Hematopoietic multipotent progenitor cell treated with erythropoietin and hydrocortisone succinate and interleukin-3 and kit ligand, for 15 days (in vitro differentiated cells): Measurements from ENCODE around the gene MLXIP.
"Not testable (repeated sequence)": the region's sequence is repeated elsewhere in the genome, so short reads cannot be mapped to it uniquely, and the experiment has no call there.

ENCODE experiments used
- DNase-seq: peaks from one replicate; pipeline ENCODE4 v3.0.0-alpha.2; 2015; ENCODE audit warnings: low spot score

Gene MLXIP

GRCh38 chr12:122096591-122097149 lies 18.1 kb downstream of the MLXIP start:
- DNase-seq: no peak

DNA sequence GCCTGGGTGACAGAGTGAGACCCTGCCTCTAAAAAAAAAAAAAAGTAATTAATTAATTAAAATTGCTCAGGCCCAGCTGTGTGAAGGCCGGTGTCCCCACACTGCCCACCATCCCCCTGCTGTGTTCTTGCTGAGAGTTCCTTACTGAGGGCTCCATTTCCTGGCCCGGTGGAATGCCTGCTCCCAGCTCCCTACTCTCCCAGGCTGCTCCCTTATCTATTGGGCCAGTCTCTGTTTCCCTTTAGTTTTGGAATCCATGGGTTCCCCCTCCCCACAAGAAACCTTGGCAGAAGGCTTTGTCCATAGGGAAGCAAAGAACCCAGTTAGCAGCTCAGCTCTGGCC lies 19.0 kb downstream of the MLXIP start:
- no peak for DNase-seq

DNA sequence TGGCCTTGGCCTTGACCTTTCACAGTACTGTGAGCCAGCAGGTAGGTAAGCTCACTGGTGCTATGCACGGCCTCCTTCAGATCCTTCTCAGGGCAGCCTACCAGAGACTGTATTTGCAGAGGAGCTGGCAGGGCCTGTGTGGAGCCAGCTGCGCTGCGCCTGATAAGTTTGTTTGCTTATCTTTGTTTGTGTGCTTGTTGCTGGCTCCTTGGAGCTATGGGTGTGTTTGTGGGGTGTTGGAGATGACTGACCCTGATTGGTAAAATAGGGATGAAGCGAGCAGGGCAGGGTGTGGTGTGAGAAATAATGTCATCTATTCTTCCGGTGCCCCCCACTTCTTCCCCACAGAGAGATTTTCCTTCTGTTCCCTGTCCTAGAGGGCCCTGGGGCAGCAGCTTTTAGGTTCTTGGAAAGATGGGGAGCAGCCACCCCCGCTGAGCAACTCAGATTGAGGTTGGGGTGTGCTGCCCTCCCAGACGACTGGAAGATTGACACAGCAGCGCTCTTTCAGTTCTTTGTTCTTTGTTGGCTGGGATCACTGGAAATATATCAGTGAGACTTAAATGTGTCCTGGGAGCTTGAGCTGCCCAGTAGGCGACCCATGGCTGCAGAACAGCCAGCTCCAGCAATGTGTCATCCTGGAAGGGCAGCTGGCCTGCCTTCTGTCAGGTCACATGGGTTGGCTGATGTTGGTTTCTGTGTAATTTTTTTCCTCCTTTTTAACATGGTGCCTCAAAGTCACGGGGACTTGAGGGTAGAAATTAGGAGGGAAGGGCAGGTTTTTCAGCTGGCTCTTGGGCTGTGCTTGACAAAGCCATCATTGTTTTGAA lies 19.6 kb downstream of the MLXIP start:
- peak; percentile 92 for DNase-seq

DNA sequence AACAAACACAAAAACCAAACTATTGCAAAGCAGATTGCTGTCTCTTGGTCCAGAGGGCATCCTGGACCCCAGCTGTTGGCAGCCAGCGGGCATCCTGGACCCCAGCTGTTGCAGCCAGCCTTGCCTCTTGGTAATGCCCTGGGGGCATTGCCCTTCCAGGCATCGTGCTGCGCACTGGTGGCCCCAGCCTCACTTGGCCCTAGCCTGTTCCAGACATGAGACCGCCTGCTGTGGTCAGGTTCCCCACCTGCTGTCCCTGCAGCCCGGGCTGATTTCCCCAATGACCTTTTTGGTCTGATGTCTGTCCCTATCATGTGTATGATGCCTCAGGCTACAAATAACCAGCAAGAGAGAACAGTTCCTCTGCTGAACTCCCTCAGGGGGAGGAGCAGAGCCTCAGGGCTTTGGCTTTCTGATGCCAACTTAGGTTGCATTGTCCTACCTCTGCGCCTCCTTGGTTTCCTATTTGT lies 20.8 kb downstream of the MLXIP start:
- DNase-seq: peak; percentile 25

- peak; percentile 18 for DNase-seq
Observed at GRCh38 chr12:122099856-122100255, 21.3 kb downstream of the MLXIP start.

DNA sequence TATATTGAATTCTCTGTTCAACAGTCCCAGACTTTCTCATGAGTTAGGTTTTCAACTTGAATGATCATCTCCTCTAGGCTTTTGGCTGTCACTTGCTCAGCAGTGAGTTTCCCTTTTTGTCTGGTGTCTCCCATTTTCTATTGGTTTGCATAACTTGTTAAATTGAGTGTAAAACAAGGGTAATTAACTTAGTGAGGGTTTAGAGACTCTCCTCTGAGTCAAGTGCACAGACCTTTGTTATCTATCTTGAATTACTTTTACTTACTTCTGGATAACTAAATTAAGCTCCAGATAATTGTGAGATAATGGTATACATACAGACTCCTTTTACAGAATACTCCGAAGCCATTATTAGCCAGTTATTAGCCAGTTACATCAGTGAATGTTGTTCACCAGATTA lies 22.0 kb downstream of the MLXIP start:
- DNase-seq: peak; percentile 13

GRCh38 chr12:122102331-122102730 lies 23.8 kb downstream of the MLXIP start:
- no peak for DNase-seq

DNA sequence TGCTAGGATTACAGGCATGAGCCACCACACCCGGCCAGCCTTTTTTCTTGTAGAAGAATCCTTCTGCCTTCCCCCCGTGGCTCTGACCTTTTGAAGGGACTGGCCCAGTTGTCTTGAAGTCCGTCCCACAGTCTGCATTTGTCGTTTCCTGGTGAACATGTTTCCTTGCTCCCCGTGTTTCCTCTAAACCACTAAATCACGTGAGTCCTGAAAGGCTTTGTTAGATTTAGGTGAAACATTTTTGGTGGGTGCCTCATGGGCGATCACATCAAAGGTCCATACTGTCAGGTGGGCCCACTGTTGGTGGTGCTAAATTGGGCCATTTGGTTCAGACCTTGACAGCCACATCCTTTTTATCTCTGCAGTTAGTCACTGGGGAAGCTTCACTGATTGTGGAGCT lies 26.3 kb downstream of the MLXIP start:
- no peak for DNase-seq

DNA sequence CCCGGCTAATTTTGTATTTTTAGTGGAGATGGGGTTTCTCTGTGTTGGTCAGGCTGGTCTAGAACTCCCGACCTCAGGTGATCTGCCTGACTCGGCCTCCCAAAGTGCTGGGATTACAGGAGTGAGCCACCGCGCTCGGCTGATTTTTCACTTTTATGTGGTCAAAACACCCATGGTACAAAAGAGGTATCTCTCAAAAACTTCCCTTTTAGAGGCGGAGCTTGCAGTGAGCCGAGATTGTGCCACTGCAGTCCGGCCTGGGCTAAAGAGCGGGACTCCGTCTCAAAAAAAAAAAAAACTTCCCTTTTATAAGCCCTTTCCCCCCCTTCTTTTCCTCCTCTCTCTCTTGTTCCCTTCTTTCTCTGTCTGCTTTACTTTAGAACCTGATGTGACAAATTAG lies 26.9 kb downstream of the MLXIP start:
- DNase-seq: not testable (repeated sequence)

- DNase-seq: no peak
Observed at GRCh38 chr12:122106843-122107242, 28.3 kb downstream of the MLXIP start.

GRCh38 chr12:122107261-122107660 lies 28.7 kb downstream of the MLXIP start:
- DNase-seq: no peak

- no peak for DNase-seq
Observed at GRCh38 chr12:122111089-122111641, 32.6 kb downstream of the MLXIP start.

GRCh38 chr12:122116707-122117535 lies 38.4 kb downstream of the MLXIP start:
- no peak for DNase-seq

DNA sequence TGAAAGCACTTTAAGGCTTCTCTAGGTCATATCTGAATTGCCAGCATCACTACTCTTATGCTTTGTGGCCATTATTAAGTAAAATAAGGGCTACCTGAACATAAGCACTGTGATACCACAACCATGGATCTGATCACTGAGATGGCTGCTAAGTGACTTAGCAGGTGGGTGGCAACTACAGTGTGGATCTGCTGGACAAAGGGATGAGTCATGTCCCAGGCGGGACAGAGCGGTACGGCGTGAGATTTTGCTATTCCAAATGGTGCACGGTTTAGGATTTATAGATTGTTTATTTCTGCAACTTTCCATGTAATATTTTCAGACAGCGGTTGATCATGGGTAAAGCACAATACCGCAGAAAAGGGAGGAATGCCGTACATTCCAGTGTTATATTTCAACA lies 39.4 kb downstream of the MLXIP start:
- no peak for DNase-seq

DNA sequence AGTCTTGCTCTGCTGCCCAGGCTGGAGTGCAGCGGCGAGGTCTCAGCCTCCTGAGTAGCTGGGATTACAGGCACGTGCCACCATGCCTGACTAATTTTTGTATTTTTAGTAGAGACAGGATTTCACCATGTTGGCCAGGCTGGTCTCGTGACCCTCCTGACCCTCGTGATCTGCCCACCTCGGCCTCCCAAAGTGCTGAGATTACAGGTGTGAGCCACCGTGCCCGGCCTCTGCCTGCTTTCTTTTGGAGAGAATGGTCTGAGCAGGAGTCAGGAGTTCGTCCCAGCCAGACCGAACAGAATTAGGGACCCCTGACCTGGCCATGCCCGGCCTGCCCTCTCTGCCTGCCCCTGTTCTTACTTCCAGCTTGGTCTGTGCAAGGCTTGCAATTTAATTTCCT lies 42.8 kb downstream of the MLXIP start:
- not testable (repeated sequence) for DNase-seq

GRCh38 chr12:122121745-122122144 lies 43.2 kb downstream of the MLXIP start:
- no peak for DNase-seq

- peak; percentile 87 for DNase-seq
Observed at GRCh38 chr12:122123051-122123760, 44.6 kb downstream of the MLXIP start.

DNA sequence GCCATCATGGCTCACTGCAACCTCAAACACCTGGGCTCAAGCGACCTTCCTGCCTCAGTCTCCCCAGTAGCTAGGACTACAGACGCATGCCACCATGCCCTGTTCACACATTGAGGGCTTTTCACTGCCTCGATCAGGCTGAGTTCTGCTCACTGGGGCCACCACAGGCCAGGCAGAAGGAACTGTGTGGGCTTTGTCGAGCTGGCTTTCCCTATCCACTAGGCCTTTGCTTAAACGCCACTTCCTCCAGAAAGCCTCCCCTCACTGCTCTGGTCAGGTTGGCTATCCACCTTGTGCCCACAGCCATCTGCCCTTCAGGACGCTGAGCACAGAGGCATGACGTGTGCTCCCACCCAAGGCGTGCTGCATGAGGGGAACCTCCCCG lies 45.2 kb downstream of the MLXIP start:
- DNase-seq: no peak

DNA sequence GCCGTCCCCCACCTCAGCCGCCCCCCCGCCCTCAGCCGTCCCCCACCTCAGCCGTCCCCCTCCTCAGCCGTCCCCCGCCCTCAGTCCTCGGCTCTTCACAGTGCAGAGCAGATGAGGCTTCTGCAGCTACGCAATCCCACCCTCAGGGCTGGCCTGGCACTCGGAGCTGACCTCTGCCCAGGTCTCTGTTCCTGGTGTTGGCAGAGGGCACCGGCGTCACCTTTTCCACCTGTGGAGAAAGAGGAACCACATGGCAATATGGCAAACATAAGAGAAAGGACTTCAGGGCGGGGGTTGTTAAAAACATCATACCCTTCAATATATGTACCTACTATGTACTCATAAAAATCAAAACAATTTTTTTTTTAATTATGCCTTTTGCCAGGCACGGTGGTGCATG lies 45.8 kb downstream of the MLXIP start:
- DNase-seq: no peak

- DNase-seq: no peak
Observed at GRCh38 chr12:122125452-122126341, 47.1 kb downstream of the MLXIP start.

DNA sequence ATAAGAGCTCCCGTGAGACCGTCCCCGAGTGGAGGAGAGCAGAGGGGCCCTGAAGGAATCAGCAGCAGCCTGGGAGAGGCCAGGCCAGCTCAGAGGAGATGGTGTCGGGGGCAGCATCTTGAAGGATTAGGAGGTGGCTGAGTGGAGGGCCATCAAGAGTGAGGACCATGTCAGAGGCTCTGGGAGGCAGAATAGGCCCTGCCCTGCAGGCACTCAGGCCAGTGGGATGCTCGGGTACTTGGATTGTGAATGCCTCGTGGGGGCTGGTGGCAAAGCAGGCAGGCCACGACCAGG lies 47.7 kb downstream of the MLXIP start:
- no peak for DNase-seq
